Activated CD4-positive, alpha-beta T cell treated with anti-CD3 and anti-CD28 coated beads, Interleukin-2, amount 10 ng/mL, durations not matched to agents 7 days and 5 days (primary cell): ENCODE results near the gene PDE4D. TPM values are rescaled to one million over a fixed set of nuclear protein-coding genes. Genes with fewer than 3 reads are reported as not detected.

Experiments used
- CTCF ChIA-PET: fragments of 350-600 bp; sonication (Branson Sonifier 250); formaldehyde crosslinking; loops from one replicate; lab custom pipeline; 2021; ENCODE audit warnings: antibody characterized with exemption; lab: Charles Lee
- POLR2A ChIA-PET: fragments of 350-600 bp; sonication (Branson Sonifier 250); formaldehyde crosslinking; loops from one replicate; lab custom pipeline; 2021; ENCODE audit warnings: antibody characterized with exemption; lab: Charles Lee
- DNase-seq: peaks from one replicate; pipeline ENCODE4 v3.0.0-alpha.2; 2020
- H3K27ac Mint-ChIP-seq: one replicate; pipeline ENCODE4 v1.8.0; 2021; ENCODE audit warnings: mild to moderate bottlenecking, moderate library complexity, mixed read lengths
- H3K27me3 Mint-ChIP-seq: one replicate; pipeline ENCODE4 v1.8.0; 2021; ENCODE audit warnings: mixed read lengths
- H3K36me3 Mint-ChIP-seq: one replicate; pipeline ENCODE4 v1.8.0; 2021; ENCODE audit warnings: low read depth, mixed read lengths
- H3K4me1 Mint-ChIP-seq: one replicate; pipeline ENCODE4 v1.8.0; 2021; ENCODE audit warnings: mixed read lengths
- H3K4me3 Mint-ChIP-seq: one replicate; pipeline ENCODE4 v1.8.0; 2021; ENCODE audit warnings: mild to moderate bottlenecking, moderate library complexity, mixed read lengths
- H3K9me3 Mint-ChIP-seq: one replicate; pipeline ENCODE4 v1.8.0; 2021; ENCODE audit warnings: mixed read lengths
- total RNA-seq, 2 experiments: library from RNA; stranded (reverse); gene quantifications; one replicate each; pipeline ENCODE4 v1.2.3, GENCODE V29; 2021

PDE4D gene
- total RNA-seq, 2 experiments from 2014 or later, result 62.0 to 67.8 TPM

DNA sequence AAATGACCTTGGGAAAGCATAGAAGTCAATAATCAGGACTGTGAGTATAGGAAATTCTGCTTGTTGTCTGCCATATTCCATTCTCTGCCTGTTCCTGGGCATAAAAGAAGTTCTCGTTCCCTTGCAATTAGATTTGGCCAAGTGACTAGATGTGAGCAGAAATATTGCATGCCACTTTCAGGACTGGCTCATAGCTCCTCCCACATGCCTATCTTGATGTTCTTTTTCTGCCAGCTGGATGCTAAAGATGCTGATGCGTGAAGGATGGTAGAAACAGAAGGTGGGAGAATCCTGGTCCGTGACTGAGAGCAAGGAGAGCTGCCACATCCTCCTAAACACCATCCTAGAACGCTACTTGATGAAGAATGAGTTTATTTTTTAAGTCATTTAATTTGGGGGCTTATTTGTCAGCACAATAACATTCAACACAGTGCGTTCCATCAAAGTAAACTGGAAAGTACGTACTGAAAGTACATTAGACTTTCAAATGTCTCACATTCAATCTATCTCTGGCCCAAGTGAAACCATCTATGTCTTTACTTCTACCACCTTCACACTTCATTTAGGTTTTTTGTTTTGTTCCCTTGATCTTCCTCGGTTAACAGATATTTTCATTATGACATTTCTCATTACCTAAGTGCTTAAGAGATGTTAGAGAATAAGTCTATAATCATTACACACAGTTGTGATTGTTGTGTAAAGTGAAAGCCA lies 662.1 kb downstream of the PDE4D start:
- Mint-ChIP-seq H3K9me3 (no peaks in the 10 kb centered on the region), H3K27ac (no peak overlapping the region), H3K4me1 (no peaks in the 10 kb centered on the region), H3K36me3 (no peaks in the 10 kb centered on the region), H3K27me3 (peaks cover 25% of the 10 kb centered on the region), H3K4me3 (no peak overlapping the region)
- DNase-seq, result no peak
- POLR2A ChIA-PET, result no interaction called here
- CTCF ChIA-PET, result no interaction called here

DNA sequence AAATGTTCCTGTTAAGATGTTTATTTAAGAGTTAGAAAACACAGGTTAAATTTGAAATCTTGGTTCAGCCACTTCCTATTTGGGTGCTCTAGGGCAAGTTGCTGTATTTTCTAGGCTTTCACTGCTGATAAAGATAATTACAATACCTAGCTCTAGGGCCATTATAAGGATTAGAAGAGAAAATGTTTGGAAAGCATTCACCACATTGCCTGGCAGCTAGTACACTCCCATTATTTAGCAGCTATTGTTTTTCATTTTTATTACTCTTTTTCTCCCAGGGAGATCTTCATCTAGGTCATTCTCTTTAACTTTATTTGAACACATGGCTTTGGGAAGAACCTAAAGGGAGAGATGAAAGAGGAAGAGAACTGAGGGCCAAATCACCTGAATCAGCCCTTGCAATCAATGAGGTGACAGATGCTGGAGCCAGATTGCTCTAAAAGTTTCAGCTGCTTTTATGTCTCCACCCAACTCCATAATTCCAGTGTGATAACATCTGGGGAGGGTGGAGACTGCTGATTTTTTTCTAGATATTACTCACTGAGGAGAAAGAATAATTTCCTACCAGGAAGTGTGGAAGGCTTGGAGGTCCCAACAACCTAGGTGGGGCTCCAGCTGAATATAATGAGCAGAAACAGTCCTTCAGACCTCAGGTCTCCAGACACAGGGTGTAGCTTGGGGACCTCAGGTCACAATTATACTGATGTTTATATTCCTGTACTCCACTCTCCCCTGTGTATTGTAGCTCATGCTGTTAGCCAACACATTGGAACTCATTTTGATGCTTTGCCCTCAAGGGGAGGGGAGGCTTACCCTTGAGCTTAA lies 670.6 kb downstream of the PDE4D start:
- H3K4me1 Mint-ChIP-seq, result no peaks in the 10 kb centered on the region

DNA sequence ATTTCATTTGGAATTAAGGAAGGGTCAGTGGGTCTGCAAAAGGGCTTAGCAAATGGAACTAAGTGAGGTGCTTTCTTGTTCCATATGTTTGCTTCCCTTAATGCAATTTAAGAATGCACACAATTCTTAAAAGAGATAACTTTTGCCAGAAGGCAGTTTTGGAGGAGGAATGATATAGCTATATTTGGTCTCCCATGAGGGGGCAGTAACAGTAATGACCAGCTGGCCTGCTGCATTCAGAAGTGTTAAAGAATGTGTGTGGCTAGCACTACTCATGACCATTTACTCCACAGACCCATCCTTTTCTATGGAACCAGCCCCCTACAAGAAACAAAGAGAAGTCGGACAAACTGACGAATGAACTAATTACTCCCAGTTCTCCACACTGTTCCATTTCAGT lies 671.8 kb downstream of the PDE4D start:
- Mint-ChIP-seq H3K36me3 (no peaks in the 10 kb centered on the region), H3K4me1 (no peaks in the 10 kb centered on the region), H3K9me3 (peaks cover 5% of the 10 kb centered on the region), H3K27ac (no peak overlapping the region), H3K27me3 (peaks cover 4% of the 10 kb centered on the region), H3K4me3 (no peak overlapping the region)
- POLR2A ChIA-PET, result no interaction called here
- DNase-seq, result no peak
- CTCF ChIA-PET, result no interaction called here

More for the DNA sequence above, 670.6 kb downstream of the PDE4D start:
- H3K4me3 Mint-ChIP-seq, result no peak overlapping the region
- no peak overlapping the region for H3K27ac Mint-ChIP-seq
- no peaks in the 10 kb centered on the region for H3K36me3 Mint-ChIP-seq
- CTCF ChIA-PET, result interaction anchor here (0.7 kb wide), 1 partner anchor 10 kb away, joined by 3 read pairs; no protein-coding TSS in a partner anchor
- peaks cover 4% of the 10 kb centered on the region for H3K27me3 Mint-ChIP-seq
- POLR2A ChIA-PET, result interaction anchor here (0.6 kb wide), 1 partner anchor 14 kb away, joined by 4 read pairs; no protein-coding TSS in a partner anchor
- no peak for DNase-seq
- H3K9me3 Mint-ChIP-seq, result peaks cover 5% of the 10 kb centered on the region

DNA sequence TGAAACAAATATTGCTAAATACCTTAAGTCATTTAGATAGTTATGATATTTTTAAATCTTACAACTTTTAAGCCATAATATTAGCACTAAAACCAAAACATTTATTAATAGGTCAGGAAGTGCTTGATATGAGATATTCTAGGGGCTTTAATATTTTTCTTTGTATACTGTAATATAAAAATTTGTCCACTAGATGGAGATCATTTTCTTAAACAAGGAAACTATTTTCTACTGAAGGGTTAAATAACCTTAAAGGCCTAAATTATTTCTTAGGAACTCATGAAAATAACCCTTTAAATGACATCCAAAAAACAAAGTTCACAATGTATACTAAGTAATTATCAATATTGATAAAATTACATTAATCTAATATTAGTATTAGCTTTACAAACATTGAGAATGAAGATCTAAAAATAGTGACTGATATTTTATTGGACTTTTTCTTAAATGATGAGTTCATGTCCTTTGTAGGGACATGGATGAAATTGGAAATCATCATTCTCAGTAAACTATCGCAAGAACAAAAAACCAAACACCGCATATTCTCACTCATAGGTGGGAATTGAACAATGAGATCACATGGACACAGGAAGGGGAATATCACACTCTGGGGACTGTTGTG lies 675.0 kb downstream of the PDE4D start:
- Mint-ChIP-seq H3K4me1 (no peaks in the 10 kb centered on the region), H3K36me3 (no peaks in the 10 kb centered on the region), H3K27me3 (peaks cover 21% of the 10 kb centered on the region), H3K4me3 (no peak overlapping the region), H3K27ac (no peak overlapping the region), H3K9me3 (no peaks in the 10 kb centered on the region)
- DNase-seq, result no peak
- CTCF ChIA-PET, result no interaction called here
- POLR2A ChIA-PET, result no interaction called here

DNA sequence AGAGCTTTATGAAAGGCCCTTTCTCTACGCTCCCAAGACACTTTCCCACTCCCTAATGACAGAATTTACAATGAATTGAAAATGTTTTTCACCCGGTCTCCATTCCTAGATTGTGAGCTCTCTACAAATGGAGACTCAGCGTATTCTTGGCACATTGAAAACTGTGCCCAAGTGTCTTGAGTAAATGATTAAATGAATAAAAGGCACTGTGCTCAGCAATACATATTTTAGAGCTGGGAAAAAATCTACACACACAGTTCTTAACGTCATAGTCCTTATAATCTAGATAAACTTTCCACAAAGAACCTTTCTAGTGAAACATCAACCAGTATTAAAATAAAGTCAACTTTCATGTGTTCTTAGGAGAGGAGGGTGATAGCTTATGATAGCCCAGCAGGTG lies 676.7 kb downstream of the PDE4D start:
- Mint-ChIP-seq H3K4me1 (no peaks in the 10 kb centered on the region), H3K36me3 (no peaks in the 10 kb centered on the region), H3K27ac (no peak overlapping the region), H3K9me3 (no peaks in the 10 kb centered on the region), H3K4me3 (no peak overlapping the region), H3K27me3 (peaks cover 32% of the 10 kb centered on the region)
- ChIA-PET POLR2A (no interaction called here), CTCF (no interaction called here)
- no peak for DNase-seq

DNA sequence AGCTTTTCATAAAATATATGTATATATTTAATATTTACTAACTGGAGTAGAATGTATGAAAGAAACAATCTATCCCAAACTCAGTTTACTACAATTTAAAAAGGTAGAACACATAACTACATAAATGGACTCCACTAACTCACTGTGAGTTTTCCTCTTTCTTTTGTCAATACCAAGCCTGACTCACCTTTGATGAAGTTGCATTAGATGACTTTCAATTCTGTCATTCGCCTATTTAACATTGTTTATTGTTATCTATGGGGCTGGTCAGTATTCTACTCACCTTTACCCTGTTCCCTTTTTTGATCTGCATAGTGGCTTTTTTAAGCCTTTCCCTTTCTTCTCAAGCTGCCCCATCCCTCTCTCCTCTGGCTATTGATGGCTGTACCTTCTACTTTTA lies 680.9 kb downstream of the PDE4D start:
- H3K9me3 Mint-ChIP-seq, result no peaks in the 10 kb centered on the region

DNA sequence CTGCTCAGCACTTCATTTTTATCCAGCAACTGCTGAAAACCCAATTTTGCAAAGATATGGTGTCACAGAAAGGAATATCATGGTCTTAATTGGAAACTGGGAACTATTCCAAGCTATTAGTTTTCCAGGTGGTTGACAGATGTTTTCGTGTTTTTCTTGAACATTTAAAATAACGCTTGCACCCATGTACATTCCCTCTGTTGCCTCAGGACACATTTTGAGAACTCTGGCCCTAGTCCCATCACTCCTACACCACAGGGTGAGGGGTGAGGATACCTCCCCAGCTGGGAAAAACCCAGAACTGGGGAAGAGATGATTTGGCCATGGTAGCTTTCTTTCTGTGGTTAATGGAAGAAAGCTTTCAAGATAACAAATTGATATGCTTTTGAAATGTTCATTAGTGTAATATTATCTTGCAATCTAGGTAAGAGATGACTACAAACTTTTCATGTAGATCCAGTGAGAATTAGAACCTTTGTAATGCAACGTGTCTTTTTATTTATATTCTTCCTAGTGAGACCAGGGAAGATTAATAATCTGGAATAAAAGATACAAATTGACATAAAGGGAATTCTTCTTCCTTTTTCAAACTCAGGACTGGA lies 683.7 kb downstream of the PDE4D start:
- H3K27me3 Mint-ChIP-seq, result peaks cover 19% of the 10 kb centered on the region
- H3K9me3 Mint-ChIP-seq, result no peaks in the 10 kb centered on the region
- no peak overlapping the region for H3K27ac Mint-ChIP-seq
- no peaks in the 10 kb centered on the region for H3K36me3 Mint-ChIP-seq
- POLR2A ChIA-PET, result no interaction called here
- no peak overlapping the region for H3K4me3 Mint-ChIP-seq
- no peak for DNase-seq
- CTCF ChIA-PET, result no interaction called here
- no peaks in the 10 kb centered on the region for H3K4me1 Mint-ChIP-seq

More for the DNA sequence above, 680.9 kb downstream of the PDE4D start:
- Mint-ChIP-seq H3K4me1 (no peaks in the 10 kb centered on the region), H3K27ac (no peak overlapping the region), H3K27me3 (peaks cover 30% of the 10 kb centered on the region), H3K4me3 (no peak overlapping the region), H3K36me3 (no peaks in the 10 kb centered on the region)
- ChIA-PET CTCF (interaction anchor here (0.8 kb wide), 1 partner anchor 11 kb away, joined by 3 read pairs; no protein-coding TSS in a partner anchor), POLR2A (interaction anchor here (0.6 kb wide), 1 partner anchor 792 kb away, joined by 3 read pairs; no protein-coding TSS in a partner anchor)
- no peak for DNase-seq

DNA sequence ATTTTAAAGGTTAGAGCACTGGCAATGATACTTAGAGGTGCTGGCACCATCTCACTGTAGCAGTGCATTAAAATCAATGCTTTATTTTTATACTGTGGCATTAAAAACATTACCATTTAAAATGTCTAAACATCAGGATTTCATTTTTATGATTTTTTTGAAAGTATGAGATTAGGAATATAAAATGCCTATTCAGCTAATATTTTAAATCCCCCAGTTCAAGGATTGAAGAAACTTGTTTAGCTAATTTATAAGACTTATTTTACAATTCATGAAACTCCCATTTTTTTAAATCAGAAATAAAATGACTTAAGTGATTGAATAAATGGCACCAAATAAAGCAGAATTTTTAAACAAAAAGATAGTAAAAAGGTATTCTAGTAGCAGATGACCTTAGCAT lies 685.1 kb downstream of the PDE4D start:
- no peaks in the 10 kb centered on the region for H3K9me3 Mint-ChIP-seq
- POLR2A ChIA-PET, result interaction anchor here (0.6 kb wide), 1 partner anchor 14 kb away, joined by 4 read pairs; no protein-coding TSS in a partner anchor
- DNase-seq, result no peak

DNA sequence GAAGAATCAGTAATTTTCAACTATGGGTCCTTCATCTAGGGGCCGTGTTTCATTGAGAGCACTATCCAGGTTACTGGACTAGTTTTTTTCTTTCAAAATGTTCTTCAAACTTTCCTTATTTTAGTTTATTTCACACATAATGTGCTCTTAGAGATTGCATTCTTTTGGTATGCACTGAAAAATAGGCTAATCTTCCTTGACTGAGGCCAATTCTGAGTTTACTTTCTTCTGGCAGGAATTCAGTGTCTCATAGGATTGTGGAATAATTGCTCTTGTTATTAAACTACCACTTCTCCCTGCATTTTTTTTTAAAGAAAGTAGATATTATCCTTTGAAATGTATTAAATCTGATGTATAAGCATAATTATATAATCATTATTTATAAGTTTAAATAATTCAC lies 686.1 kb downstream of the PDE4D start:
- POLR2A ChIA-PET, result interaction anchor here (0.7 kb wide), 1 partner anchor 149 kb away, joined by 4 read pairs; no protein-coding TSS in a partner anchor
- Mint-ChIP-seq H3K27ac (no peak overlapping the region), H3K27me3 (peaks cover 3% of the 10 kb centered on the region), H3K4me1 (no peaks in the 10 kb centered on the region), H3K36me3 (no peaks in the 10 kb centered on the region), H3K4me3 (no peak overlapping the region), H3K9me3 (no peaks in the 10 kb centered on the region)
- CTCF ChIA-PET, result interaction anchor here (0.6 kb wide), 1 partner anchor 170 kb away, joined by 3 read pairs; no protein-coding TSS in a partner anchor
- DNase-seq, result no peak

More for the DNA sequence above, 685.1 kb downstream of the PDE4D start:
- H3K27ac Mint-ChIP-seq, result no peak overlapping the region
- CTCF ChIA-PET, result interaction anchor here (0.6 kb wide), 1 partner anchor 204 kb away, joined by 3 read pairs; no protein-coding TSS in a partner anchor
- H3K4me1 Mint-ChIP-seq, result no peaks in the 10 kb centered on the region
- H3K27me3 Mint-ChIP-seq, result peaks cover 12% of the 10 kb centered on the region
- H3K4me3 Mint-ChIP-seq, result no peak overlapping the region
- H3K36me3 Mint-ChIP-seq, result no peaks in the 10 kb centered on the region

DNA sequence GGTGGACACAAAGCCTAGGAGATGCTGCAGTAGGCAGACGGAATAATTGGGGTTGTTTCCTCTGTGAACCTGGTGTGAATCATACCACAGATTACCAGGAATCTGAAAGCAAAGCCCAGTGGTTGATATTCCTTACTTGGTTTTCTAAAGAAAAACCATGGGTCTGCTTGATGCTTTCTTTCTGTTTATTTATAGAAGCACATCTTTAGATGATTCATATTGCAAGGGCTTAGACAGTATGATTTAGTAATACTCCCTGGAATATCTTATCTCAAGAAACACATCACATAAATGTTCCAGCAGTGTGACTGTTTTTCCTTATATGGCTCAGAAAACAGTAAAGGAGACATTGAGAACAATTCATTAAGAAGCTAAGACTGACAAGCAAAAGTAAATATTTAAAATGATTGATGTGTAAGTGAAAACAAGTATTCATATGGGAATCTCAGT lies 687.4 kb downstream of the PDE4D start:
- Mint-ChIP-seq H3K27ac (no peak overlapping the region), H3K4me1 (no peaks in the 10 kb centered on the region), H3K27me3 (peaks cover 2% of the 10 kb centered on the region), H3K4me3 (no peak overlapping the region), H3K9me3 (no peaks in the 10 kb centered on the region), H3K36me3 (no peaks in the 10 kb centered on the region)
- CTCF ChIA-PET, result no interaction called here
- no peak for DNase-seq
- POLR2A ChIA-PET, result no interaction called here

DNA sequence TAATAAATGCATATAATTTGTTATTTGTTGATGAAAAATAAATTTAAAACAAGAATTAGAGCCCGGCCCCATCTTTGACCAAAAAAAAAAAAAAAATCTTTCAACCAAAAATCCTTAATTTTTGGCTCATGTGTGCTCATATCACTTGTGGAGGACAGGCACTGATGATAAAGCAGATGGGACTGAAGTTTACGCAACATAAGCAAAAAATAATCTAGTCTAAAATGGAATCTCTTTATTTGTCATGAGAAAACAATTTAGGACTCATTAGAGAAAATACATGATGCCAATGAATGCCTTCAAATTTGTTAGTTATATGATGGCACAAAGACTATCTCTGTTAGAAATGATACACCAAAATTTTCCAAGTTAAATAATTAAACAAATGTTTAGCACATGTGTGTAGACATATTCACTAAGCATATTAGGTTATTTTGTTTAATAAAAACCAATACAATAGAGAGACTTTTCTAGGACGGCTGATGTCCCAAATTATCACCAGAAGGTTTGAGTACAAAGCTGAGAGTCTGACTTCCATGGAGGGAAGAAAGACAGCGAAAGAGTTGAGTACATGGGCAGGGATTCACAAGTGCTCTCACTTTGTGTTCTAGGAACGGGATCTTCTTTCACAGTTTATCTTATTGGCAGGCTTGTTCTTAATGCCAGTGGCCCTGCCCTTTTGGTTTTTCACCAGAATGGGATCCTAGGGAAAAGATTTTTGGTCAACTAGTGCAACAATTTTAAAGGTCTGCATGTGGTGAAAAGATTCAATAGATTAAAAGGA lies 689.2 kb downstream of the PDE4D start:
- ChIA-PET CTCF (no interaction called here), POLR2A (no interaction called here)
- H3K4me1 Mint-ChIP-seq, result no peaks in the 10 kb centered on the region
- H3K9me3 Mint-ChIP-seq, result no peaks in the 10 kb centered on the region
- no peak overlapping the region for H3K4me3 Mint-ChIP-seq
- peaks cover 2% of the 10 kb centered on the region for H3K27me3 Mint-ChIP-seq
- DNase-seq, result no peak
- no peaks in the 10 kb centered on the region for H3K36me3 Mint-ChIP-seq
- H3K27ac Mint-ChIP-seq, result no peak overlapping the region

DNA sequence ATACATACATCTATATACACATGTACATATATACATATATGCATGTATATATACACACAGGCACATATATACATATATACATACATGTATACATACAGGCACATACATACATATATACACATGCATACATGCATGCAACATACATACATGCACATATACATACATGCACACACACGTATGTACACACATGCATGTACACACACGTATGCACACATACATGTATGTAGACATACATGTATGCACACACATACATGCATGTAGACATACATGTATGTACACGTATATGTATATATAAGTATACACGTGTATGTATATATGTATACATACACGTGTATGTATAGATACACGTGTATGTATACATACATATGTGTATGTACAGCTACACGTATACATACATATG lies 693.7 kb downstream of the PDE4D start:
- no peaks in the 10 kb centered on the region for H3K4me1 Mint-ChIP-seq
- no peak overlapping the region for H3K27ac Mint-ChIP-seq
- no peaks in the 10 kb centered on the region for H3K9me3 Mint-ChIP-seq
- no peak overlapping the region for H3K4me3 Mint-ChIP-seq
- ChIA-PET CTCF (no interaction called here), POLR2A (no interaction called here)
- DNase-seq, result no peak
- no peaks in the 10 kb centered on the region for H3K36me3 Mint-ChIP-seq
- peaks cover 2% of the 10 kb centered on the region for H3K27me3 Mint-ChIP-seq
